ENCODE results near the gene SMCO4. TPM values are rescaled to one million over a fixed set of nuclear protein-coding genes. Genes with fewer than 3 reads are reported as not detected.

Gene SMCO4
- total RNA-seq, 1 experiment from 2014 or later, result 4.9 TPM

GRCh38 chr11:93491973-93492372 is 51.2 kb downstream of the SMCO4 start:
- Histone ChIP-seq H3K36me3 (no peaks in the 10 kb centered on the region), H3K27me3 (no peaks in the 10 kb centered on the region), H3K9me3 (replicated peaks) (no peaks in the 10 kb centered on the region), H3K4me3 (no peak overlapping the region), H3K4me1 (no peaks in the 10 kb centered on the region), H3K27ac (no peak overlapping the region)
- DNase-seq, result no peak

GRCh38 chr11:93490996-93491618 is 52.1 kb downstream of the SMCO4 start:
- Histone ChIP-seq H3K4me3 (no peak overlapping the region), H3K27me3 (no peaks in the 10 kb centered on the region), H3K36me3 (no peaks in the 10 kb centered on the region), H3K27ac (no peak overlapping the region), H3K9me3 (replicated peaks) (no peaks in the 10 kb centered on the region), H3K4me1 (no peaks in the 10 kb centered on the region)
- DNase-seq, result no peak

GRCh38 chr11:93489841-93490240 is 53.4 kb downstream of the SMCO4 start:
- Histone ChIP-seq H3K36me3 (no peaks in the 10 kb centered on the region), H3K9me3 (replicated peaks) (no peaks in the 10 kb centered on the region), H3K27ac (no peak overlapping the region), H3K4me1 (no peaks in the 10 kb centered on the region), H3K27me3 (no peaks in the 10 kb centered on the region), H3K4me3 (no peak overlapping the region)
- DNase-seq, result no peak

- Histone ChIP-seq H3K36me3 (no peaks in the 10 kb centered on the region), H3K27me3 (no peaks in the 10 kb centered on the region), H3K4me1 (no peaks in the 10 kb centered on the region), H3K27ac (no peak overlapping the region), H3K4me3 (no peak overlapping the region), H3K9me3 (replicated peaks) (no peaks in the 10 kb centered on the region)
- DNase-seq, result no peak
Observed at GRCh38 chr11:93487032-93487483, 56.1 kb downstream of the SMCO4 start.

- Histone ChIP-seq H3K9me3 (replicated peaks) (no peaks in the 10 kb centered on the region), H3K27me3 (no peaks in the 10 kb centered on the region), H3K4me1 (no peaks in the 10 kb centered on the region), H3K27ac (no peak overlapping the region), H3K4me3 (no peak overlapping the region), H3K36me3 (no peaks in the 10 kb centered on the region)
- no peak for DNase-seq
Observed at GRCh38 chr11:93485983-93486382, 57.2 kb downstream of the SMCO4 start.

- peak in 1 of 2 experiments; percentile 8 for DNase-seq
- Histone ChIP-seq H3K4me1 (no peaks in the 10 kb centered on the region), H3K27ac (no peak overlapping the region)
Observed at GRCh38 chr11:93484716-93485115, 58.5 kb downstream of the SMCO4 start.

GRCh38 chr11:93482556-93482955 is 60.6 kb downstream of the SMCO4 start:
- Histone ChIP-seq H3K4me1 (peaks cover 4% of the 10 kb centered on the region; the same call in 1 of the 2 replicates), H3K27me3 (no peaks in the 10 kb centered on the region), H3K36me3 (no peaks in the 10 kb centered on the region), H3K4me3 (no peak overlapping the region), H3K9me3 (replicated peaks) (no peaks in the 10 kb centered on the region), H3K27ac (no peak overlapping the region)
- no peak for DNase-seq

More at GRCh38 chr11:93484716-93485115, 58.5 kb downstream of the SMCO4 start:
- Histone ChIP-seq H3K36me3 (no peaks in the 10 kb centered on the region), H3K27me3 (no peaks in the 10 kb centered on the region), H3K9me3 (replicated peaks) (no peaks in the 10 kb centered on the region), H3K4me3 (no peak overlapping the region)

- H3K27me3 ChIP-seq, result no peaks in the 10 kb centered on the region
- no peak overlapping the region for H3K4me3 ChIP-seq
- no peaks in the 10 kb centered on the region for H3K9me3 ChIP-seq (replicated peaks)
- H3K27ac ChIP-seq, result no peak overlapping the region
- DNase-seq, result no peak
- H3K4me1 ChIP-seq, result peaks cover 12% of the 10 kb centered on the region; the same call in 1 of the 2 replicates
- no peaks in the 10 kb centered on the region for H3K36me3 ChIP-seq
Observed at GRCh38 chr11:93481696-93482095, 61.5 kb downstream of the SMCO4 start.

GRCh38 chr11:93481279-93481678 is 61.9 kb downstream of the SMCO4 start:
- no peak for DNase-seq
- Histone ChIP-seq H3K27ac (no peak overlapping the region), H3K36me3 (no peaks in the 10 kb centered on the region), H3K27me3 (no peaks in the 10 kb centered on the region), H3K9me3 (replicated peaks) (no peaks in the 10 kb centered on the region), H3K4me1 (peaks cover 12% of the 10 kb centered on the region; the same call in 1 of the 2 replicates), H3K4me3 (no peak overlapping the region)

- Histone ChIP-seq H3K4me1 (peaks cover 12% of the 10 kb centered on the region; the same call in 1 of the 2 replicates), H3K4me3 (no peak overlapping the region), H3K27me3 (no peaks in the 10 kb centered on the region), H3K27ac (no peak overlapping the region), H3K36me3 (no peaks in the 10 kb centered on the region), H3K9me3 (replicated peaks) (no peaks in the 10 kb centered on the region)
- DNase-seq, result no peak
Observed at GRCh38 chr11:93480756-93481155, 62.4 kb downstream of the SMCO4 start.

GRCh38 chr11:93480256-93480655 is 62.9 kb downstream of the SMCO4 start:
- peaks cover 12% of the 10 kb centered on the region; the same call in 1 of the 2 replicates for H3K4me1 ChIP-seq
- DNase-seq, result no peak
- no peaks in the 10 kb centered on the region for H3K9me3 ChIP-seq (replicated peaks)
- no peaks in the 10 kb centered on the region for H3K27me3 ChIP-seq
- no peak overlapping the region for H3K27ac ChIP-seq
- H3K36me3 ChIP-seq, result no peaks in the 10 kb centered on the region
- H3K4me3 ChIP-seq, result no peak overlapping the region

- peaks cover 12% of the 10 kb centered on the region; the same call in 1 of the 2 replicates for H3K4me1 ChIP-seq
- H3K27me3 ChIP-seq, result no peaks in the 10 kb centered on the region
Observed at GRCh38 chr11:93478841-93479240, 64.3 kb downstream of the SMCO4 start.

GRCh38 chr11:93477684-93478234 is 65.4 kb downstream of the SMCO4 start:
- H3K27ac ChIP-seq, result peak overlapping the region; percentile 53
- H3K36me3 ChIP-seq, result no peaks in the 10 kb centered on the region
- peak; percentile 22 to 50 for DNase-seq
- H3K9me3 ChIP-seq (replicated peaks), result no peaks in the 10 kb centered on the region
- H3K27me3 ChIP-seq, result no peaks in the 10 kb centered on the region
- H3K4me3 ChIP-seq, result peak overlapping the region; percentile 16; the same call in 1 of the 2 replicates
- H3K4me1 ChIP-seq, result peaks cover 12% of the 10 kb centered on the region; the same call in 1 of the 2 replicates

More at GRCh38 chr11:93478841-93479240, 64.3 kb downstream of the SMCO4 start:
- no peaks in the 10 kb centered on the region for H3K9me3 ChIP-seq (replicated peaks)
- no peak overlapping the region for H3K27ac ChIP-seq
- no peaks in the 10 kb centered on the region for H3K36me3 ChIP-seq
- H3K4me3 ChIP-seq, result no peak overlapping the region
- no peak for DNase-seq

GRCh38 chr11:93476796-93477195 is 66.4 kb downstream of the SMCO4 start:
- H3K27ac ChIP-seq, result peak overlapping the region; percentile 53
- H3K9me3 ChIP-seq (replicated peaks), result no peaks in the 10 kb centered on the region
- DNase-seq, result peak; percentile 27 to 35
- no peak overlapping the region for H3K4me3 ChIP-seq
- no peaks in the 10 kb centered on the region for H3K36me3 ChIP-seq
- peaks cover 12% of the 10 kb centered on the region; the same call in 1 of the 2 replicates for H3K4me1 ChIP-seq
- no peaks in the 10 kb centered on the region for H3K27me3 ChIP-seq

GRCh38 chr11:93474123-93474522 is 69.1 kb downstream of the SMCO4 start:
- no peak overlapping the region for H3K27ac ChIP-seq
- no peaks in the 10 kb centered on the region for H3K9me3 ChIP-seq (replicated peaks)
- no peak for DNase-seq
- H3K4me1 ChIP-seq, result peaks cover 12% of the 10 kb centered on the region; the same call in 1 of the 2 replicates
- H3K36me3 ChIP-seq, result no peaks in the 10 kb centered on the region
- H3K27me3 ChIP-seq, result no peaks in the 10 kb centered on the region
- H3K4me3 ChIP-seq, result no peak overlapping the region
